ENCODE data around the gene NRSN2. TPM values are rescaled to one million over a fixed set of nuclear protein-coding genes. Genes with fewer than 3 reads are reported as not detected.

Gene NRSN2, protein sequence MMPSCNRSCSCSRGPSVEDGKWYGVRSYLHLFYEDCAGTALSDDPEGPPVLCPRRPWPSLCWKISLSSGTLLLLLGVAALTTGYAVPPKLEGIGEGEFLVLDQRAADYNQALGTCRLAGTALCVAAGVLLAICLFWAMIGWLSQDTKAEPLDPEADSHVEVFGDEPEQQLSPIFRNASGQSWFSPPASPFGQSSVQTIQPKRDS
- 13.2 TPM for total RNA-seq (ENCODE audit: insufficient read depth, low replicate concordance)

DNA sequence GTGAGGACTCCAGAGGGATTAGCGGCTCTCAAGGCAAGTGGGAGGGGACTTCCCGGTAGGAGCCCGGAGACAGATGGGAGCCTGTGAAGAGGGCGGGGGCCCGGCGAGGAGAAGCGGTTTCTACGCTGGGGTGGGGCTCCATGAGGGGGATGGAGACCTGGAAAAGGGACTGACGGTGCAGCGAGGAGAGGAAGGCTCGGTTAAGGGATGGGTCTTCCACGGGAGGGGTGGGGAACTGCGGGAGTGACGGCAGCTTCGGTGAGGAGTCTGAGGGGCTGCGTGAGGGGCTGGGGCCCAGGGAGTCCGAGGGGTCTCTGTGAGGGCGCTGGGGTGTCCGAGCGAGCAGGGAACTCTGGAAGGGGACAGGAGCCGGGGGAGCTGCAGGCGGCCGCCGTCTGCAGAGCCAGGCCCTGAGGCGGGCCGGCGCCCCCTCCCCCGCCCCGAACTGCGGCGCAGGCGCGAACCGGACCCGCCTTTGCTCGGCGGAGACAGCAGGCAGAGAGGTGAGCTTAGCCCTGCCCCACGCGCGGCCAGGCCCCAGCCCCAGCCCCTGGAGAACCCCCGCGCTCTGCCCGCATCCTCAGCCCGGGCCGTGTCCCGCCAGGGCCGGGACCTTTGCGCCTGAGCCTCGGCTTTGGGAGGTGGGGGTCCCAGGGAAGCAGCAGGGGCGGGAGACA lies at the start of gene NRSN2:
Gene NRSN2, plus strand, starts transcription at position 472 of the 677 bp plus-strand sequence. CDS start 2,533 bp downstream, outside the sequence.
- DNase-seq (ENCODE audit: low spot score) = peak; percentile 83

DNA sequence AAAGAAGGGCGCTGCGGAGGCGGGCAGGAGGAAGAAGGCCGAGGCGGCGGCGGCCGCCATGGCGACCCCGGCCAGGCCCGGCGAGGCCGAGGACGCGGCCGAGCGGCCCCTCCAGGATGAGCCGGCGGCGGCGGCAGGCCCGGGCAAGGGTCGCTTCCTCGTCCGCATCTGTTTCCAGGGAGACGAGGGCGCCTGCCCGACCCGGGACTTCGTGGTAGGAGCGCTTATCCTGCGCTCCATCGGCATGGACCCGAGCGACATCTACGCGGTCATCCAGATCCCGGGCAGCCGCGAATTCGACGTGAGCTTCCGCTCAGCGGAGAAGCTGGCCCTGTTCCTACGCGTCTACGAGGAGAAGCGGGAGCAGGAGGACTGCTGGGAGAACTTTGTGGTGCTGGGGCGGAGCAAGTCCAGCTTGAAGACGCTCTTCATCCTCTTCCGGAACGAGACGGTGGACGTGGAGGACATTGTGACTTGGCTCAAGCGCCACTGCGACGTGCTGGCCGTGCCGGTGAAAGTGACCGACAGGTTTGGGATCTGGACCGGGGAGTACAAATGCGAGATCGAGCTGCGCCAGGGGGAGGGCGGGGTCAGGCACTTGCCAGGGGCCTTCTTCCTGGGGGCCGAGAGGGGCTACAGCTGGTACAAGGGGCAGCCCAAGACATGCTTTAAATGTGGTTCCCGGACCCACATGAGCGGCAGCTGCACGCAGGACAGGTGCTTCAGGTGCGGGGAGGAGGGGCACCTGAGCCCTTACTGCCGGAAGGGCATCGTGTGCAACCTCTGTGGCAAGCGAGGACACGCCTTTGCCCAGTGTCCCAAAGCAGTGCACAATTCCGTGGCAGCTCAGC lies 48.8 kb upstream of the NRSN2 start:
- peak; percentile 72 for DNase-seq (ENCODE audit: low spot score)

DNA sequence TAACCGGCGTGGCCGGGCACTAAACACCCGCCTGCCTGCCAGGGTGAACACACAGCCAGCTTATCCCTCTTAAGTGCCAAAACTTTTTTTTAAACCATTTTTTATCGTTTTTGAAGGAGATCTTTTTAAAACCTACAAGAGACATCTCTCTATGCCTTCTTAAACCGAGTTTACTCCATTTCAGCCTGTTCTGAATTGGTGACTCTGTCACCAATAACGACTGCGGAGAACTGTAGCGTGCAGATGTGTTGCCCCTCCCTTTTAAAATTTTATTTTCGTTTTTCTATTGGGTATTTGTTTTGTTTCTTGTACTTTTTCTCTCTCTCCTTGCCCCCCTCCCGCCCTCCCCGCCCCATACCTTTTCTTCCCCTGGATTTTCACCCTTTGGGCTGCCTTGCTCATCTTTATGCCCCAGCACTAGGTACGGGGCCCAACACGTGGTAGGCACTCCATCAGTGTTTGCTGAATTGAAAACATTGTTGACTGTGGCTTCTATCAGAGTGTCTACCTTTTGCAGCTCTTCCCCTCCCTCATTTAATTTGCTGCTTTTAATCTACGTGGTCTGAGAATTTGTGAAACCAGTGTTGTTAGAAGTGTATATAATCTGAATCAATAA lies 48.0 kb upstream of the NRSN2 start:
- DNase-seq (ENCODE audit: low spot score) = no peak

DNA sequence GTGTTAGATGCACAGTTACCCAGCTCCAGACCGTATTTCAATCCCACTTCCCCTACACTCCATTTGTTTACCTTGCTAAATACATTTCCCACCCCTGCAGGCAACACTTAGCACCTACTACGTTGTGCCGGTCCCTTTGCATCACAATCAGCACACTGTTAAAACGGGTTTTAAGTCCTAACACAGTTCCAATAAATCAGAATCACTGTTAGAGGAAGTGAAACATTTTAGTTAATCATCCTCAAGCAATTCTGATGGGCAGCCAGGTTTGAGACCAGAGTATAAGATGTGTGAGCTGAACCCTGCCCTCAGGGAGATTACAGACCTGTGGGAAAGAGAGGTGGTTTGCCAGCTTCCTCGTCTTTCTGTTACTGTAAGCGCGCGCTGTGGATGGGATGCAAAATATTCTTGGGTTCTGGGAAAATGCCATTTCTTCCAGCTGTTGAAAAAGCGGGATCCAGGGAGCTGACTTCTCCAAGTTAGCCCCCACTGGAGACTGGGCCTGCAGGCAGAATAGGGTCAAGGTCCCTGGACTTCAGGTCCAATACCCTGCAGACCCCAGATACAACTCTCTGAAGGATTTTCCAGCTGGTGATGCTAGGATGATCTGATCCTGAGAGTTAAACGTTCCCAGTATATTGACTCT lies 46.4 kb upstream of the NRSN2 start:
- peak; percentile 45 for DNase-seq (ENCODE audit: low spot score)

DNA sequence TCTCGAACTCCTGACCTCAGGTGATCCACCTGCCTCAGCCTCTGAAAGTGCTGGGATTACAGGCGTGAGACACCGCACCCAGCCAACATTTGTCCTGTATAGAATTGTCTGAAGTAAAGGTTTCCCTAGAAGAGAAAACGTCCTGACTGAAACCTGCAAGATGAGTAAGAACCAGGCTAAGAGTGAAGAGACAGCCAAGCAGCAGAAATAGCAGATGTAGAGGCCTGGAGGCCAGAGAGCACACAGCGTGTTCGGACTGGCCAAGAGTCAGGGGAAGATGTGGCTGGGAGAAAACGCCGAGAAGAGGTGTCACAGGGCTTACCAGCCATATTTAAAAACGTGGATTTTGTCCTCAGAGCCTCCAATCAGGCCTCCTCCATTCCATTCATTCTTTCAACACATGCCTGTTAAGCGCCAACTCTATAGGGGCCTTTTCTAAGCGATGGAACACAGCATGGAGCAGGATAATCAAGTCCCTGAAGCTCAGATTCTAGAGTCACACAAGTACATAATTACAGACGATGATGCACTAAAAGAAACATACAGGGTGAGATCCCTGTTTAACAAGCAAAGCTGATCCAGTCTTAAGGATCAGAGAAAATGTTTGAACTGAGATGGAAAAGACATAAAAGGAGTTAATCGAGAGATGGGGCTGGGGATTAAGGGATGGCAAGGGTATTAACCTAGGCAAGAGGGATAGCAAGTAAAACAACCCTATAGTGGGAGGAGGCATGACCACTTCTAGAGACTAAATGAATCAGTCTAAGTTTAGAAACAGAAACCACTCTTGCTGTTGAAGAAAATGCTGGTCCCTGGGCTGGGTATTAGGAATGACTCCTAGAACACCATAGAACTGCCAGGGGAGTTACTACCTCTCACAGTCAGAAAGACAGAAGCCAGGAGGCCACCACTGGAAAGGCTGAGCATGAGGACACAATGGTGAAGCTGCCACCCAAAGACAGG lies 44.7 kb upstream of the NRSN2 start:
- peak; percentile 43 for DNase-seq (ENCODE audit: low spot score)

DNA sequence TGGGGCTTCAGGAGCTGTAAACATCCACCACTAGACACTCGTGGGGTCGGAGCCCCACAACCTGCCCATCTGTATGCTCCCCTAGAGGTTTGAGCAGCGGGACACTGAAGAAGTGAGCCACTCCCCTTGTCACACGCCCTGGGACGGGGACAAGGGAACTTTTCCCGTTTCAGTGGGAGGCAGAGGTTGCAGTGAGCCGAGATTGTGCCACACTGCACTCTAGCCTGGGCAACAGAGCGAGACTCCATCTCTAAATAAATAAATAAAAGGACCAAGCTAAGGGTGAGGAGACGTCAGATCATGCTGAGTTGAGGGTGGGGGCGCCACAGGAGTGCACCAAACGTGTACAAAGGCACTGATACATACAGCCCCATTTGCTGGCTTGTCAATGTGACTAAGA lies 41.2 kb upstream of the NRSN2 start:
- no peak for DNase-seq (ENCODE audit: low spot score)

DNA sequence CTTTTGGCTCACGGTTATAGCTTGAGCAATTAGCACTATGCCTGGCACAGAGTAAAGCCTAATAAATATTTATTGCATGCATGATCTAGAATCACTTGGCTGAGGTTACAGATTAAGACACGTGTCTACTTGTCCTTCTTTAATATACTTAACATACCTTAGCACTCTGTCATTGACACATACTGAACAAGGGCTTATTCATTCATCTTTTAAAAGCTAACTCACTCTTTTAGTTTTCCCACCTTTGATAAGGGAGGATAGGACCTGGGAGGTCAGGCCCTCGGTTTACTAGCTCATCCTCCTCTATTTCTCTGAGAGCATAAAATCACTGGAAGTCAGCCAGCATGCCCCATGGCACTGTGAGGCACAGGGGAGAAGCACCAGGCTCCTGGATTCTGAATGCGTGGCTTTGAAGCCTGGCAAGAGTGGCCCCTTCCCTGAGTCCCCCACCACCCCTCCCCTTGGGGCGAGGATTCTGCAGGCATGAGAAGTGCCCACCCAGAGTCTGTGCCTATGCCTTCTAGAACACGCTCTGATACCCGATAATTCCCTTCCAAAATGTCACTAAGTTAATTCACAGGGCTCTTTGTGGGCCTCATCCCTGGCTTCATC lies 38.4 kb upstream of the NRSN2 start:
- no peak for DNase-seq (ENCODE audit: low spot score)

DNA sequence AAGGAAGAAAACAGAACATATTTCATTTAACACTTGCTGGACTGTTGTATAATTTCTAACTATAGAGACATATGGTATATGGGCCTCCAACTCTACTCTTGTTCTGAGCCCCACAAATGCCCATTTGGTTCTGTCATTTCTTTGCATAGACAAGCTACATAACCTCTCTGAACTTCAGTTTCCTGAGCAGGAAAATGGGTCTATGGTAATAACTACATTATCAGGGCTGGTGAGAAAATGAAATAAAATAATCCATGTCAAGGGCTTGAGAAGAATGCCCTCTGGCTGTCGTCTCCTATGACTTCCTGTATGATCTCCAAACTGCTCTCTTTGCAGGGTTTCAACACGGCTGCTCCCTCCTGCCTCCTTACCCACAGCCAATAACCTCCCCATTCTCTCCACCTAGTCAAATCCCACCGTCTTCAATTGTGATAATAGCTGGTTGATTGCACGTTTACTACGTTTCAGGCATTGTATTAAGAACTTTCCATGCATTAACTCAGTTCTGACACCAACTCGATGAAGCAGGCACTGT lies 37.5 kb upstream of the NRSN2 start:
- DNase-seq (ENCODE audit: low spot score) = peak; percentile 71

DNA sequence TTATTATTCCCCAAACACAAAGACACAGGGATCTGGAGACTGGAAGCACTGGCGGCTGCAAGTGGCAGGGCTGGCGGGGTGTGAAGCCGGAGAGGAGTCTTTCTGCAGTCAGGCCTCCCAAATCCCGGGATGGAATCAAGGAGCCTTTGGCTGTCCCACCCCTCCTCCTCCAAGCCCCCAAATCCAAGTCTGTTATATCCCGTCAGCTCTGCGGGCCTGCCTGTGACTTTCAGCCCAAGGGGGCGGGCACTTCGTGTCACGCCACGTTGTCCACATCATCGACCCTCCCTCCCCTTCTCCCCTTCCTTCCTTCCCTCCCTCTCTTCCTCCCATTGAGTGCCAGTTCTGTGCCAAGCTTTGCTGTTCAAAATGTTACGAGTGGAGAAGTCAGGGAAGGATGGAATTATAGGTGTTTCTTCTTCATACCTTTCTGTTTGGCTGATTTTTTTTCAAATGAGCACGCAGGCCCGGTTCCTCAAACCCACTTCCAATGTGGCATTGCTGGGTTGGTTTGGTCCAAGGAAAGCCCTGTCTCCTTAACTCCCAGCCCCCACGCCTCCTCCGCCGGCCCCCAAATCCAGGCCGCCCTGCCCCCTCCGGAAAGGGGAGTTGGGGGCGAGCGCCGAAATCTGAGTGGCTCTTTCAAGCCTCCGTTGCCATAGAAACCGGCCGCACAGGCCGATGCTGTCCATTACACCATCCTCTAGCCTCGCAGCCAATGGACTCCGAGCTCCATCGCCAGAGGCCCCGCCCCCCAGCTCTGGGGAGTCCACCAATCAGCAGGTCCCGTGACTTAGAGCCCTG lies 36.9 kb upstream of the NRSN2 start:
- DNase-seq (ENCODE audit: low spot score) = peak; percentile 100

DNA sequence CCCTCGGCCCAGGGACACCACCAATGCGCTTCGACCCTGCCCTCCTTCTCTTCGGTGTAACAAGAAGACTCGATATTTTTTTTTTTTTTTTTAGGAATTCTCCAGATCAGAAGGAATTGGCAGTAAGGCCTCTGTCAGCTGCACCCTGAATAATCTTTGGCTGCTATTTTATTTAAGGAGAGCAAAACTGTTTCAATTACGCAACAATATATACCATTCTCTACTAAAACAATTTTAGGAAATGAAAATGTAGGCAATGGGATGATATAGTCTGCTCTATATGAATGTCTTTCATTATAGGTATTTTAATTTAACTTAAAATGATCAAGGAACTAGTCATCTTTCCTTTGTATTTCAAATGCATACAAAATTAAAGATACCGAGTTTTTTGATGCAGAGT lies 36.3 kb upstream of the NRSN2 start:
- DNase-seq (ENCODE audit: low spot score) = no peak

DNA sequence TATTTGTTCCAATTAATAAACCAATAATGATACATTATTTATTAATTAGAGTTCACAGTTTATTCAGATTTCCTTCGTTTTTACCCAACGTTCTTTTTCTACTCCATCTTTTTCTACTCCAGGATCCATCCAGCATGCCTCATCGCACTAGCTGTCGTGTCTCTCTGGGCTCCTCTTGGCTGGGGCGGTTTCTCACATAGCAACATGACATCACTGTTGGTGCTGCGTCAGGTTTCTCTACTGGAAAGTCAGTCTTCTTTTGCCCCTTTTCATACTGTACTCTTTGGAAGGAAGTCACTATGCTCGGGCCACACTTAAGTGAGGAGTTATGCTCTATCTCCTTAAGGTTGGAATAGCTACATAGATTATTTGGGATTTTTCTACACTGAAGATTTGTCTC lies 35.3 kb upstream of the NRSN2 start:
- DNase-seq (ENCODE audit: low spot score) = no peak

DNA sequence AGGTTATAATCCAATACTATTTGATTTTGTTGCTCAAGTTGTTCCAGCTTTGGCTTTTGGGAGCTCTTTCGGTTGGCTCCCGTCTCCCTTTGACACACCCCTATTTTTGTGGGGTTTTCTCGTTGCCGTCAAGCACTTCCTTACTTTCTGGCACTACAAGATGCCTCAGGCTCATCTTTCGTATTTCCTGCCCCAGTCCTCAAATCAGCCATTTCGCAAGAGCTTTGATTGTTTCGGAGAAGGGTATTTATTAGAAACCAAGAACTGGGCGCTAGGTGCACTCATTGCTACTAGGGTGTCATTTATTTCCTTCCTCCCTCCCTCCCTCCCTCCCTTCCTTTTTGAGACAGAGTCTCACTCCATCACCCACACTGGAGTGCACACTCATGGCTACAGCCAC lies 34.8 kb upstream of the NRSN2 start:
- DNase-seq (ENCODE audit: low spot score) = no peak

DNA sequence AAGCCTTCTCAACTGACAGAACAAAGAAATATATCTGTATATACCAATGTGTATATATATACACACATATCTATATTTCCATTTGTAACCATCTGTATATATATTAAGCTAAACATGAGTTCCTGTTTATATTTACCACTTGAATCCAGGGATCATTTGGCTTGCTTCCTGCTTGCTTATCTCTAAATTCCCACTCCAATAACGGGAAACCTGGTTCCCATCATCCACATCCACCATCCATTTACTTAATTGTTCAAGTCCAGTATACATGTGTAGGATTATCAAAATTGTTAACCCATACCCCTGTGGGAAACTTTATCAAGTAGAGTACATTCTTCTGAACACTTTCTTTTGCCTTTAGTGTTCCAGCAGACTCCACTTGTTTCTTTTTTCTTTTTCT lies 34.0 kb upstream of the NRSN2 start:
- DNase-seq (ENCODE audit: low spot score) = no peak

DNA sequence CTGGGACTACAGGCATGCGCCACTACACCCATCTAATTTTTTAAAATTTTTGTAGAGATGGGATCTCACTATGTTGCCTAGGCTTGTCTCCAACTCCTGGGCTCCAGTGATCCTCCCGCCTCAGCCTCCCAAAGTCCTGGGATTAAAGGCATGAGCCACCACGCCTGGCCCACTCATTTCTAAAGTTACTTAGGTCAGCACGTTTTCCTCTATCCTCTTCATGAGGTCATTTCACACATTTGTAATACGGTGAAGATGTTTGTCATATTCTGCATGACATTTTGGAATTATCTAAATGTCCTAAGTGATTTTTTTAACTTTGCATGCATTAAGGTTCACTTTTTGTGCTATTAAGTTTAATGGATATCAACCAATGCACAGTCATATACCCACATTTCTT lies 33.5 kb upstream of the NRSN2 start:
- no peak for DNase-seq (ENCODE audit: low spot score)

DNA sequence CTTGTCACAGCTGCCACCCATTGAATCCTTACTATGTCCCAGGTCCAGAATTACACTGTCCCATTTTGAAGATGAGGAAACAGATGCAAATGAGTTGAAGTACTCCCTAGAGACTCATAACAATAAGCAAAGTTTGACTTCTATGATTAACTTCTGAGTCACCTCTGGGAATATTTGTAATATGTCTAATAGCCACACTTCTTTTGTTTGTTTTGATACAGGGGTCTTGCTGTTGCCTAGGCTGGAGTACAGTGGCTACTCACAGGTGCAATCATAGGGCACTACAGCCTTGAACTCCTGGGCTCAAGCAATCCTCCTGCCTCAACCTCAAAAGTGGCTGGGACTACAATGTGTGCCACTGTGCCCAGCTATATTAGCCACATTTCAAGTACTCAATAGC lies 33.0 kb upstream of the NRSN2 start:
- DNase-seq (ENCODE audit: low spot score) = no peak

DNA sequence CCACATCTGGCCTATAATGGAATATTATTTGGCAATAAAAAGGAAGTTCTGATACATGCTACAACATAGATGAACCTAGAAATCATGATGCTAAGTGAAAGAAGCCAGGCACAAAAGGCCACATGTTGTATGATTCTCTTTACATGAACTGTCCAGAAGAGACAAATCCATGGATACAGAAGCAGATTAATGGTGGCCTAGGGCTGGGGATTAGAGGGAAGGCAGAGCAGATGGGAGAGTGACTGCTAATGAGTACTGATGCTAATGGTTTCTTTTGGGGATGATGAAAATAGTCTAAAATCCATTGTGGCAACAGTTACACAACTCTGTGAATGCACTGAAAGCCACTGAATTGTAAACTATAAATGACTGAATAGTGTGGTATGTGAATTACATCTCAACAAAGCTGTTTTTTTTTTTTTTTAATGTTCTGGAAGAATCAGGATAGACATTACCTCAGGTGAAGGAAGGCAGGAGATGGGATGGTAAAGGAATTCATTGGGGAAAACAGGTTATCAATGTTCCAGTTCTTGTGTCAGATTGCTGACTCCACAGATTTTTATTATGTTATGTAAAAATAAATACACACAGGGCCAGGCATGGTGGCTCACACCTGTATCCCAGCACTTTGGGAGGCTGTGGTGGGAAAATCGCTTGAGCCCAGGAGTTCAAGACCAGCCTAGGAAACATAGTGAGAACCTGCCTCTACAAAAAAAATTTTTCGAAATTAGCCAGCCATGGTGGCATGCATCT lies 30.4 kb upstream of the NRSN2 start:
- DNase-seq (ENCODE audit: low spot score) = no peak

DNA sequence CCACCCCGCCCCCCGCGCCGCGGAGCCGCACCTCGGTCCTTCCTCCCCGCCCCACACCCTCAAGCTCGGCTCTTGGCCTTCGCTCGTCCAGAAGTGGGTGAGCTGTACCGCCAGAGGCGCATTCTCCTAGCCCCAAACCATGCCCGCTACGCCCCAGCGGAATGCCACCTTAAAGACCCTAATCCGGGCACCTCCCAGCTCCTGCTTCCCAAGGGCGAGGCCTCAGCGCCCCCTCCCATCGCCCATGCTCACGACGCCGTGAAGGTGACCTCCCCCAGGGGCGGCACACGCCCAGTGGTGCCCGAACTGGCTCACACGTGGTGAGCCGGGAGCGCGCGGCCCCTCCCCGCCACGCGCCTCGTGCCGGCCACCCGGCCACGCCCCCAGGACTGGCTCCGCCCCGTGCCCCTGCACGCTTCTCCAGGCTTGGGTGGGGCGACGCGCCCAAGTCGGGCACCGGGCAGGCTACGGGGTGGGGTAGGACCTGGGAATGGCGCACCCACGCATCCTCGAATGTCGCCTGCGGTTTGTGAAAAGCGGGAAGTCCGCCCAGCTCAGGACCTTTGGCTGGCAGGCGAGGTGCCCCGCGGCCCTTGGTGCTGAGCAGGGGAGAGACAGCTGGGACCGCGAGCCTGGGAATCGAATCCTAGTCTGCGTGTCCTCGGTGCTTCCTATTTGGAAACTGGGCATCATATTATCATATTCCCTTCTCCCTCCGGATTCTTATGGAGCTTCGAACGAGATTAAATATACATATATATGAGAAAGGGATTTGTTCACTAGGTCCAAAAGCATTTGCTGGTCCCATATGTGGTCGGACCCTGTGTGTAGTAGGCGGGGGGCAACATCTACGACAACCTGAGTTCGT lies 22.5 kb upstream of the NRSN2 start:
- peak; percentile 93 for DNase-seq (ENCODE audit: low spot score)
